ENCODE data around the gene SEMA5A.

DNA sequence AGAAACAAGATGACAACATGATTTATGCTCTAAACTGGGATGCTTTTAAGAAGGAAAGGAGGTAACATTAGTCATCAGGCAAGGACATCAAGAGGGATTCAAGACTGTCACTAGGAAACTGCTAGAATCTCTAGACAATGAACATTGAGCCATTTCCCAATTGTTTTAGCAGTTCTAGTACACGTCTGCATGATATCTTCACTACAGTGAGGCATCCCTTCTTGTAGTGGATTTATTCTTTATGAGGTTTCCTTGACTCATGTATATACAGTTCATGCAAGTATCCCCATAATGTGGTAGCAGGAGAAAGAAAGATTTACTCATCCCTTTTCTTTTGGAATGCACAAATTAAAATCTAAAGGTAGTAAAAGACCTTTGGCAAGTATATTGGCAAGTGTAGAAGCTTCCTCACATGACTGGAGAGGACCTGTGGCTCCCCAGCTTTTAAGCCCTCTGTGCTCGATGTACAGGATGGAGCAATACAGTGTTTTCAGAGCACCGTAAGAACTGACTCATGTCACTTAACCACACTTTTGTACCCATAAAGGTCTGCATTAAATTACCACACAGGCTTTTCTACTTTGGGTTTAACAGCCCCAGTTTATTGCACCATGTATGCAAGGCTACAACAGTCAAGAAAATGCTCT is 335.9 kb downstream of the SEMA5A start:
- TF ChIP-seq, protein P1, sequence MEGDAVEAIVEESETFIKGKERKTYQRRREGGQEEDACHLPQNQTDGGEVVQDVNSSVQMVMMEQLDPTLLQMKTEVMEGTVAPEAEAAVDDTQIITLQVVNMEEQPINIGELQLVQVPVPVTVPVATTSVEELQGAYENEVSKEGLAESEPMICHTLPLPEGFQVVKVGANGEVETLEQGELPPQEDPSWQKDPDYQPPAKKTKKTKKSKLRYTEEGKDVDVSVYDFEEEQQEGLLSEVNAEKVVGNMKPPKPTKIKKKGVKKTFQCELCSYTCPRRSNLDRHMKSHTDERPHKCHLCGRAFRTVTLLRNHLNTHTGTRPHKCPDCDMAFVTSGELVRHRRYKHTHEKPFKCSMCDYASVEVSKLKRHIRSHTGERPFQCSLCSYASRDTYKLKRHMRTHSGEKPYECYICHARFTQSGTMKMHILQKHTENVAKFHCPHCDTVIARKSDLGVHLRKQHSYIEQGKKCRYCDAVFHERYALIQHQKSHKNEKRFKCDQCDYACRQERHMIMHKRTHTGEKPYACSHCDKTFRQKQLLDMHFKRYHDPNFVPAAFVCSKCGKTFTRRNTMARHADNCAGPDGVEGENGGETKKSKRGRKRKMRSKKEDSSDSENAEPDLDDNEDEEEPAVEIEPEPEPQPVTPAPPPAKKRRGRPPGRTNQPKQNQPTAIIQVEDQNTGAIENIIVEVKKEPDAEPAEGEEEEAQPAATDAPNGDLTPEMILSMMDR (IDR thresholded peaks at IDR 0.05): no peak
- TF ChIP-seq RELA (CRISPR knock-in tag; IDR thresholded peaks at IDR 0.05; ENCODE audit: borderline replicate concordance): no peak
- TF ChIP-seq, protein P2, sequence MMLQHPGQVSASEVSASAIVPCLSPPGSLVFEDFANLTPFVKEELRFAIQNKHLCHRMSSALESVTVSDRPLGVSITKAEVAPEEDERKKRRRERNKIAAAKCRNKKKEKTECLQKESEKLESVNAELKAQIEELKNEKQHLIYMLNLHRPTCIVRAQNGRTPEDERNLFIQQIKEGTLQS (CRISPR knock-in tag; conservative IDR thresholded peaks at IDR 0.05): no peak

Data from WTC11 (cell line).